Thyroid gland (tissue), 4 donors: ENCODE measurements around the gene RNF19B. TPM values are rescaled to one million over a fixed set of nuclear protein-coding genes. Genes with fewer than 3 reads are reported as not detected.

Experiments
- DNase-seq, 2 donors: peaks; one replicate each; pipeline ENCODE4 v3.0.0-alpha.2; 2019
- H3K27ac ChIP-seq, 3 donors: fragments of 200-600 bp; sonication (generic); 1 replicate in 2 of 3; 2 replicates in 1 of 3; pipeline ENCODE4 v1.5.1; 2016 to 2019; ENCODE audit warnings: mild to moderate bottlenecking in 1 of 3, moderate library complexity in 1 of 3
- H3K27me3 ChIP-seq: fragments of 200-600 bp; sonication (generic); one replicate; pipeline ENCODE4 v1.5.1; 2019
- H3K36me3 ChIP-seq, 2 donors: fragments of 200-600 bp; sonication (generic); one replicate each; pipeline ENCODE4 v1.5.1; 2016 to 2019
- H3K4me1 ChIP-seq, 2 donors: fragments of 200-600 bp; sonication (generic); one replicate each; pipeline ENCODE4 v1.5.1; 2017 to 2019
- H3K4me3 ChIP-seq, 3 donors: fragments of 200-600 bp; sonication (generic); replicated peaks in 1 of 3; 1 replicate in 2 of 3; 2 replicates in 1 of 3; pipeline ENCODE4 v1.5.1; 2016; ENCODE audit warnings: mild to moderate bottlenecking in 1 of 3
- H3K9me3 ChIP-seq: fragments of 200-600 bp; sonication (generic); one replicate; pipeline ENCODE4 v1.5.1; 2017
- POLR2A ChIP-seq, 2 donors: fragments of 450-650 bp; IDR thresholded peaks; one replicate each; pipeline ENCODE4 v1.6.1; 2017; ENCODE audit warnings: antibody characterized with exemption in 2 of 2, mild to moderate bottlenecking in 2 of 2, moderate library complexity in 1 of 2
- WGBS, 2 donors: methylation state at CpG; one replicate each; pipeline ENCODE4 v1.1.5; 2017; 5-methylcytosine and 5-hydroxymethylcytosine counted together
- intact Hi-C: fragments of 100-400 bp; cut with DNase I; formaldehyde crosslinking; loops from one replicate; pipeline ENCODE4 v1.15.1; 2023
- total RNA-seq, 4 donors: library from RNA; depleted of rRNA; stranded (reverse); fragments of >200 nt; gene quantifications; one replicate each; pipeline ENCODE4 v1.2.3, GENCODE V29; 2016
- TF ChIP-seq, protein P1 (sequence below), 6 experiments: fragments of 200-600 bp in 3 of 6; fragments of 450-650 bp in 3 of 6; sonication (generic) in 3 of 6; IDR thresholded peaks; one replicate each; pipeline ENCODE4 v1.5.1; 2016 to 2019; ENCODE audit warnings: antibody characterized with exemption in 6 of 6, mild to moderate bottlenecking in 2 of 6, inconsistent platforms in 1 of 6, moderate library complexity in 1 of 6

RNF19B gene
- total RNA-seq, 4 donors from 2014 or later = 13.6 to 24.6 (median 22.4) TPM

DNA sequence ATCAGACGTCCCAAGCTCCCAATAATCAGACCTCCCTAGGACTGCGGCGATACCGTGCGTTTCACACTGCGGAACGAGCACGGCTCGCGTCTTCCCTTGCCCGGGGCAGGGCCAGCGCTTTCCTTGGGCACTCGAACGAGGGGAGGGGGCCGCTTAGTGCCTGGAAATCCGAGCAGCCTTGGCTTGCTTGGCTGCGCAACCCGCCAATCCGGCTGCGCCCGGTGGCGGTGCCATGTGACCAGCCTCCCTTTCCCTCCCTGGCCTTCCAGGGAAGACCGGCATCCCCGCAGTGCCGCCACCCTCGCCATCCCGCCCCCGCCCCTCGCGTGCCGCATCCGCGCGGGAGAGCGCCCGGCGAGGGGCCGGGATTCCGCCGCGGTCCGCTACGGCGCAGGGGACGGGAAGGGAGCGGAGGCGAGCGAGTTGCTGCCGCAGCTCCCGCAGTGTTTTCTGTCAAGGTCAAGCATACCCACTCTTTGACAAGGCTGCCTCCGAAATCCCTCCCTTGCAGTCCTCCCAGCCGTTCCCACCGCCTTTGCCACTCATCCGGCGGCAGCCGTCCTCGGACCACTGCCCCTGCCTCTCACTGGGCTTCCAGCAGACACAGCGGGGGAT, 8.3 kb upstream of the RNF19B start:
- TF ChIP-seq POLR2A (IDR thresholded peaks at IDR 0.05) = peak; percentile 4 to 85
- TF ChIP-seq, protein P1, sequence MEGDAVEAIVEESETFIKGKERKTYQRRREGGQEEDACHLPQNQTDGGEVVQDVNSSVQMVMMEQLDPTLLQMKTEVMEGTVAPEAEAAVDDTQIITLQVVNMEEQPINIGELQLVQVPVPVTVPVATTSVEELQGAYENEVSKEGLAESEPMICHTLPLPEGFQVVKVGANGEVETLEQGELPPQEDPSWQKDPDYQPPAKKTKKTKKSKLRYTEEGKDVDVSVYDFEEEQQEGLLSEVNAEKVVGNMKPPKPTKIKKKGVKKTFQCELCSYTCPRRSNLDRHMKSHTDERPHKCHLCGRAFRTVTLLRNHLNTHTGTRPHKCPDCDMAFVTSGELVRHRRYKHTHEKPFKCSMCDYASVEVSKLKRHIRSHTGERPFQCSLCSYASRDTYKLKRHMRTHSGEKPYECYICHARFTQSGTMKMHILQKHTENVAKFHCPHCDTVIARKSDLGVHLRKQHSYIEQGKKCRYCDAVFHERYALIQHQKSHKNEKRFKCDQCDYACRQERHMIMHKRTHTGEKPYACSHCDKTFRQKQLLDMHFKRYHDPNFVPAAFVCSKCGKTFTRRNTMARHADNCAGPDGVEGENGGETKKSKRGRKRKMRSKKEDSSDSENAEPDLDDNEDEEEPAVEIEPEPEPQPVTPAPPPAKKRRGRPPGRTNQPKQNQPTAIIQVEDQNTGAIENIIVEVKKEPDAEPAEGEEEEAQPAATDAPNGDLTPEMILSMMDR (IDR thresholded peaks at IDR 0.05) = peak in 1 of 6 experiments; percentile 9
- no peaks in the 10 kb centered on the region for H3K9me3 ChIP-seq
- H3K4me3 ChIP-seq = peak overlapping the region in 2 of 3 donors; percentile 30 to 42
- 0% methylated on average over 32 to 38 of the region's 58 CpGs for WGBS, 2 donors
- peak; percentile 86 to 87 for DNase-seq
- peak overlapping the region; percentile 71 to 93 (median 90) for H3K27ac ChIP-seq
- intact Hi-C loops = no loop called here
- no peaks in the 10 kb centered on the region for H3K36me3 ChIP-seq
- no peaks in the 10 kb centered on the region for H3K27me3 ChIP-seq
- H3K4me1 ChIP-seq = peaks cover 4 to 5% of the 10 kb centered on the region in 2 donors

- Histone ChIP-seq H3K36me3 (no peaks in the 10 kb centered on the region), H3K27ac (no peak overlapping the region), H3K4me3 (no peak overlapping the region), H3K4me1 (peaks cover 4 to 5% of the 10 kb centered on the region in 2 donors), H3K9me3 (no peaks in the 10 kb centered on the region), H3K27me3 (no peaks in the 10 kb centered on the region)
- no peak for TF ChIP-seq POLR2A (IDR thresholded peaks at IDR 0.05)
- TF ChIP-seq, protein P1 (IDR thresholded peaks at IDR 0.05) = no peak
- no peak for DNase-seq
- intact Hi-C loops = no loop called here
- 95 to 96% methylated on average over 3 of the region's 3 CpGs for WGBS, 2 donors
These were observed 7.0 kb upstream of the RNF19B start for GRCh38 chr1:32971576-32971975.

DNA sequence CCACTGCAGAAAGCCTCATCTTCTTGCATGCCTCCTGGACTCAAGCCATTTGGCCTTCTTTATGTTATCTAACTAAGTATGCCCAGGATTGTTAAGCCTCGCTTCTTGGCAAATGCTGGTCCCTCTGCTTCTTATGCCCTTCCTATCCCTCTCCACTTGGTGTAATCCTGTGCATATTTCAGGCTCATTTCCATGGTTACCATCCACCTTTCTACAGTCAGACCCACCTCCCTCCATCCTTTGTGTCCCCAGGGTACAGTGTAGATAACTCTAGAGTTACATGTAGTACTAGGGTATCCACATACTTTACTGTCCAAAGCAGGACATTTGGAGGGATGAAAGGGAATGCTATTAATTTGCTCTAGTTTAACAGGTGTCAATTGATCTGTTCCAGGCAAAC, 6.5 kb upstream of the RNF19B start:
- Histone ChIP-seq H3K36me3 (no peaks in the 10 kb centered on the region), H3K4me1 (peaks cover 4 to 5% of the 10 kb centered on the region in 2 donors), H3K27ac (no peak overlapping the region), H3K4me3 (no peak overlapping the region), H3K9me3 (no peaks in the 10 kb centered on the region), H3K27me3 (no peaks in the 10 kb centered on the region)
- TF ChIP-seq, protein P1 (IDR thresholded peaks at IDR 0.05) = no peak
- no peak for TF ChIP-seq POLR2A (IDR thresholded peaks at IDR 0.05)
- 92 to 97% methylated on average over 1 of the region's 1 CpG for WGBS, 2 donors
- DNase-seq = no peak
- intact Hi-C loops = no loop called here

DNA sequence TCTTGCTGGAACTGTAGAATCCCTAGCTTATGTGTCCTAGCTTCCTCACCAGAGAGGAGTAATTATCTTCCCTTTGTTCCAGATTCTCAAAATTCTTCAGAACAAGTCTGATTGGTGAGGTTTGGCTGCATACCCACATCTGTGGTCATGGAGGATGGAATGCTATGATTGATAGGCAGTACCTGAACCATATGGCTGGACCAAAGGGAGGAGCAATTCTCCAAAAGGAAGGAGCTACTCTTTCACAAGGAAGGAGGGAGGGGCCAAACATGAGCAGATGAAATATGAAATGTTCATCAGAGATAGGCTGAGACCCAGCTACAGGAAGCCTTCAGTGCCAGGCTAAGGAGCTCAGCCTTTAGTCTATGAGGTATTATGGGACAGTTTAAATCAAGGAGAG, 5.0 kb upstream of the RNF19B start:
- no peak overlapping the region for H3K27ac ChIP-seq

More for the DNA sequence above, 5.0 kb upstream of the RNF19B start:
- H3K9me3 ChIP-seq = no peaks in the 10 kb centered on the region
- TF ChIP-seq, protein P1 (IDR thresholded peaks at IDR 0.05) = no peak
- TF ChIP-seq POLR2A (IDR thresholded peaks at IDR 0.05) = no peak
- H3K4me3 ChIP-seq = no peak overlapping the region
- peaks cover 4 to 5% of the 10 kb centered on the region in 2 donors for H3K4me1 ChIP-seq
- no peak for DNase-seq
- intact Hi-C loops = loop anchor here (5.0 kb wide), 1 partner anchor 68 kb away; the partner anchor contains the start of gene AK2
- H3K36me3 ChIP-seq = no peaks in the 10 kb centered on the region
- no peaks in the 10 kb centered on the region for H3K27me3 ChIP-seq
